ENCODE measurements around the gene DNAH14. TPM values are rescaled to one million over a fixed set of nuclear protein-coding genes. Genes with fewer than 3 reads are reported as not detected.

DNAH14 gene
- total and polyA plus RNA-seq, 2 donors (not counting 1 experiment from before 2014, with no cell fraction given) = not detected

GRCh38 chr1:225070972-225071371, 141.5 kb downstream of the DNAH14 start:
- Histone ChIP-seq H3K4me1 (ENCODE audit: control insufficient read depth in 2 of 2, insufficient read depth in 2 of 2, low read length in 2 of 2) (no peaks in the 10 kb centered on the region), H3K4me3 (ENCODE audit: control extremely low read depth in 1 of 5, extremely low read depth in 1 of 5, insufficient read depth in 1 of 5, low read depth in 2 of 5, low read length in 4 of 5) (no peak overlapping the region), H3K4me2 (replicated peaks; ENCODE audit: low read depth, low read length, poor library complexity, severe bottlenecking) (no peak overlapping the region), H3K27me3 (replicated peaks in 1 of 4; ENCODE audit: control extremely low read depth in 1 of 4, control insufficient read depth in 3 of 4, insufficient read depth in 4 of 4, low read length in 3 of 4) (no peaks in the 10 kb centered on the region), H3K79me2 (ENCODE audit: control insufficient read depth, insufficient read depth, low read length) (no peaks in the 10 kb centered on the region), H2AFZ (ENCODE audit: insufficient read depth, low read depth, low read length, poor library complexity, severe bottlenecking) (no peak overlapping the region), H4K20me1 (ENCODE audit: control insufficient read depth, insufficient read depth, low read length, poor library complexity, severe bottlenecking) (no peaks in the 10 kb centered on the region), H3K9me3 (ENCODE audit: control extremely low read depth in 1 of 3, control insufficient read depth in 2 of 3, insufficient read depth in 1 of 3, low read length in 2 of 3) (peaks cover 3 to 21% (median 17%) of the 10 kb centered on the region in 3 donors), H3K9ac (ENCODE audit: low read length) (no peak overlapping the region), H3K36me3 (replicated peaks in 1 of 2; ENCODE audit: control extremely low read depth in 1 of 2, control insufficient read depth in 1 of 2, extremely low read depth in 1 of 2, insufficient read depth in 2 of 2, low read length in 1 of 2) (no peaks in the 10 kb centered on the region), H3K27ac (ENCODE audit: low read length in 2 of 2) (no peak overlapping the region)
- no peak overlapping the region for H3K27ac Mint-ChIP-seq
- no peak overlapping the region for H3K4me3 Mint-ChIP-seq
- CTCF ChIA-PET = no interaction called here
- H3K9me3 Mint-ChIP-seq (ENCODE audit: insufficient read depth) = peaks cover 28% of the 10 kb centered on the region
- intact Hi-C loops (cut with micrococcal nuclease) = no loop called here
- no CpG with 5 or more reads among the region's 2 CpGs for WGBS (ENCODE audit: insufficient coverage)
- DNase-seq (no peak), ATAC-seq (ENCODE audit: low read depth) (no peak)
- H3K27me3 Mint-ChIP-seq = no peaks in the 10 kb centered on the region
- POLR2A ChIA-PET = no interaction called here
- no peaks in the 10 kb centered on the region for H3K4me1 Mint-ChIP-seq
- TF ChIP-seq EZH2 (IDR thresholded peaks at IDR 0.05; ENCODE audit: borderline replicate concordance, insufficient read depth, low read depth, low read length, poor library complexity, severe bottlenecking) = no peak
- TF ChIP-seq CTCF (IDR thresholded peaks at IDR 0.05) = no peak

GRCh38 chr1:225097175-225097574, 167.7 kb downstream of the DNAH14 start:
- no peaks in the 10 kb centered on the region for H4K20me1 ChIP-seq (ENCODE audit: control insufficient read depth, insufficient read depth, low read length, poor library complexity, severe bottlenecking)
- no peaks in the 10 kb centered on the region for H3K9me3 Mint-ChIP-seq (ENCODE audit: insufficient read depth)
- intact Hi-C loops (cut with micrococcal nuclease) = no loop called here
- H3K79me2 ChIP-seq (ENCODE audit: control insufficient read depth, insufficient read depth, low read length) = no peaks in the 10 kb centered on the region
- H3K36me3 ChIP-seq (replicated peaks in 1 of 2; ENCODE audit: control extremely low read depth in 1 of 2, control insufficient read depth in 1 of 2, extremely low read depth in 1 of 2, insufficient read depth in 2 of 2, low read length in 1 of 2) = no peaks in the 10 kb centered on the region
- H3K4me1 ChIP-seq (ENCODE audit: control insufficient read depth in 2 of 2, insufficient read depth in 2 of 2, low read length in 2 of 2) = no peaks in the 10 kb centered on the region
- H3K27me3 Mint-ChIP-seq = peaks cover 3% of the 10 kb centered on the region
- ChIA-PET POLR2A (no interaction called here), CTCF (no interaction called here)
- no peak overlapping the region for H3K27ac ChIP-seq (ENCODE audit: low read length in 2 of 2)
- DNase-seq (no peak), ATAC-seq (ENCODE audit: low read depth) (no peak)
- no peaks in the 10 kb centered on the region for H3K9me3 ChIP-seq (ENCODE audit: control extremely low read depth in 1 of 3, control insufficient read depth in 2 of 3, insufficient read depth in 1 of 3, low read length in 2 of 3)
- H3K4me1 Mint-ChIP-seq = no peaks in the 10 kb centered on the region
- no peak overlapping the region for H3K27ac Mint-ChIP-seq
- H3K4me3 Mint-ChIP-seq = no peak overlapping the region
- no peak overlapping the region for H2AFZ ChIP-seq (ENCODE audit: insufficient read depth, low read depth, low read length, poor library complexity, severe bottlenecking)
- H3K9ac ChIP-seq (ENCODE audit: low read length) = no peak overlapping the region
- H3K27me3 ChIP-seq (replicated peaks in 1 of 4; ENCODE audit: control extremely low read depth in 1 of 4, control insufficient read depth in 3 of 4, insufficient read depth in 4 of 4, low read length in 3 of 4) = no peaks in the 10 kb centered on the region
- H3K4me3 ChIP-seq (ENCODE audit: control extremely low read depth in 1 of 5, extremely low read depth in 1 of 5, insufficient read depth in 1 of 5, low read depth in 2 of 5, low read length in 4 of 5) = no peak overlapping the region
- H3K4me2 ChIP-seq (replicated peaks; ENCODE audit: low read depth, low read length, poor library complexity, severe bottlenecking) = no peak overlapping the region
- 63% methylated on average over 2 of the region's 3 CpGs for WGBS (ENCODE audit: insufficient coverage)
- no peak for TF ChIP-seq CTCF (IDR thresholded peaks at IDR 0.05)
- TF ChIP-seq EZH2 (IDR thresholded peaks at IDR 0.05; ENCODE audit: borderline replicate concordance, insufficient read depth, low read depth, low read length, poor library complexity, severe bottlenecking) = no peak

Data from B cell (primary cell).